ENCODE results near the gene ADSS1. TPM values are rescaled to one million over a fixed set of nuclear protein-coding genes. Genes with fewer than 3 reads are reported as not detected.

ADSS1 gene
- total and polyA plus RNA-seq, 4 donors: 1.8 to 18.8 (median 12.2) TPM

- no peak for TF ChIP-seq FOXA2 (IDR thresholded peaks at IDR 0.05)
- no peak for TF ChIP-seq FOXA1 (IDR thresholded peaks at IDR 0.05)
- no peak for TF ChIP-seq GABPA (IDR thresholded peaks at IDR 0.05 in 1 of 2, conservative IDR thresholded peaks at IDR 0.05 in 1 of 2)
- no peak for TF ChIP-seq MAX (IDR thresholded peaks at IDR 0.05)
- no peak for TF ChIP-seq JUND (IDR thresholded peaks at IDR 0.05)
- no peak for TF ChIP-seq NR2F2 (IDR thresholded peaks at IDR 0.05)
- no peak for TF ChIP-seq SP1 (IDR thresholded peaks at IDR 0.05)
- no peak for TF ChIP-seq CTCF (IDR thresholded peaks at IDR 0.05; ENCODE audit: low read depth, low read length, missing input control)
- no peak for TF ChIP-seq HNF4A (conservative IDR thresholded peaks at IDR 0.05)
- no peak for TF ChIP-seq ATF3 (IDR thresholded peaks at IDR 0.05)
- no peak for TF ChIP-seq HNF4G (IDR thresholded peaks at IDR 0.05)
- TF ChIP-seq EGR1 (IDR thresholded peaks at IDR 0.05; ENCODE audit: low read depth in 2 of 2): no peak
- no peak for TF ChIP-seq ZBTB33 (IDR thresholded peaks at IDR 0.05)
- TF ChIP-seq YY1 (IDR thresholded peaks at IDR 0.05): no peak
- TF ChIP-seq RXRA (IDR thresholded peaks at IDR 0.05): no peak
- no peak for TF ChIP-seq TAF1 (conservative IDR thresholded peaks at IDR 0.05)
- TF ChIP-seq RAD21 (IDR thresholded peaks at IDR 0.05): no peak
- TF ChIP-seq REST (IDR thresholded peaks at IDR 0.05): no peak
- Histone ChIP-seq H3K27ac (ENCODE audit: low read depth in 1 of 2, low read length in 2 of 2) (no peak overlapping the region), H3K9me3 (ENCODE audit: control insufficient read depth in 4 of 4, low read length in 3 of 4) (no peaks in the 10 kb centered on the region), H3K4me1 (ENCODE audit: control insufficient read depth in 4 of 4, insufficient read depth in 4 of 4, low read length in 3 of 4) (peaks cover 0 to 4% (median 3%) of the 10 kb centered on the region in 4 donors), H3K4me3 (ENCODE audit: low read depth in 1 of 3, low read length in 3 of 3) (no peak overlapping the region), H3K36me3 (ENCODE audit: control insufficient read depth in 4 of 4, insufficient read depth in 3 of 4, low read depth in 1 of 4, low read length in 3 of 4) (peaks cover 3 to 41% (median 13%) of the 10 kb centered on the region in 4 donors), H3K9ac (ENCODE audit: low read depth in 1 of 2, low read length in 2 of 2) (no peak overlapping the region), H3K27me3 (ENCODE audit: control insufficient read depth in 4 of 4, insufficient read depth in 4 of 4, low read length in 3 of 4) (no peaks in the 10 kb centered on the region)
- WGBS: 96% methylated on average over 24 of the region's 24 CpGs
- DNase-seq (ENCODE audit: low spot score): no peak
Observed at GRCh38 chr14:104780513-104781030, 56.5 kb downstream of the ADSS1 start.
